SK-N-DZ (cell line): ENCODE data around the gene RIPK1. TPM values are rescaled to one million over a fixed set of nuclear protein-coding genes. Genes with fewer than 3 reads are reported as not detected.
A peak's percentile ranks its signal among the peaks of the same experiment; 100 is the strongest.
"Not testable (repeated sequence)": the region's sequence is repeated elsewhere in the genome, so short reads cannot be mapped to it uniquely, and the experiment has no call there.

ENCODE experiments used
- DNase-seq: peaks from one replicate; pipeline ENCODE4 v3.0.0-alpha.2; 2015; ENCODE audit warnings: low spot score
- polyA plus RNA-seq, 2 experiments: library from polyadenylated mRNA; depleted of rRNA; stranded (reverse); fragments of >200 nt; gene quantifications; 2 replicates each; pipeline ENCODE4 v1.2.3, GENCODE V29; 2014

RIPK1 gene
- polyA plus RNA-seq (2014; cell fraction: cytosol; rRNA removed): 2.3 and 3.1 TPM in 2 replicates
- 2.6 and 3.3 TPM in 2 replicates for polyA plus RNA-seq (2014; cell fraction: nucleus; rRNA removed)

GRCh38 chr6:3068329-3069214 lies at the start of gene RIPK1:
RIPK1 (plus strand) TSS chr6:3068494; CDS start chr6:3076824, 8,330 bp downstream.
- peak; percentile 89 for DNase-seq

GRCh38 chr6:3019065-3019464 lies 49.2 kb upstream of the RIPK1 start:
- no peak for DNase-seq

- no peak for DNase-seq
These were observed 48.5 kb upstream of the RIPK1 start for GRCh38 chr6:3019749-3020320.

GRCh38 chr6:3020976-3021598 lies 47.2 kb upstream of the RIPK1 start:
- not testable (repeated sequence) for DNase-seq

- no peak for DNase-seq
These were observed 45.3 kb upstream of the RIPK1 start for GRCh38 chr6:3022765-3023662.

GRCh38 chr6:3023663-3024483 lies 44.4 kb upstream of the RIPK1 start:
- peak; percentile 17 for DNase-seq

- no peak for DNase-seq
These were observed 41.3 kb upstream of the RIPK1 start for GRCh38 chr6:3026791-3027626.

GRCh38 chr6:3028156-3028555 lies 40.1 kb upstream of the RIPK1 start:
- not testable (repeated sequence) for DNase-seq

- no peak for DNase-seq
These were observed 36.2 kb upstream of the RIPK1 start for GRCh38 chr6:3031857-3032640.

- DNase-seq: no peak
These were observed 35.3 kb upstream of the RIPK1 start for GRCh38 chr6:3032986-3033385.

- no peak for DNase-seq
These were observed 34.6 kb upstream of the RIPK1 start for GRCh38 chr6:3033652-3034051.

GRCh38 chr6:3035397-3035796 lies 32.9 kb upstream of the RIPK1 start:
- no peak for DNase-seq

GRCh38 chr6:3036861-3037637 lies 31.2 kb upstream of the RIPK1 start:
- no peak for DNase-seq

GRCh38 chr6:3037638-3038365 lies 30.5 kb upstream of the RIPK1 start:
- no peak for DNase-seq

- DNase-seq: no peak
These were observed 28.9 kb upstream of the RIPK1 start for GRCh38 chr6:3039384-3039783.

GRCh38 chr6:3041147-3041546 lies 27.1 kb upstream of the RIPK1 start:
- no peak for DNase-seq

- no peak for DNase-seq
These were observed 26.7 kb upstream of the RIPK1 start for GRCh38 chr6:3041606-3042005.
